ENCODE results near the gene TPI1.
A peak's percentile ranks its signal among the peaks of the same experiment; 100 is the strongest.

The TPI1 gene

GRCh38 chr12:6867413-6868210 lies at the start of gene TPI1:
Gene TPI1 (plus strand): TSS chr12:6867531. CDS start chr12:6867567, 36 bp downstream.
- DNase-seq (ENCODE audit: low spot score) = peak; percentile 98

GRCh38 chr12:6817662-6818157 lies 49.6 kb upstream of the TPI1 start:
- DNase-seq (ENCODE audit: low spot score) = no peak

GRCh38 chr12:6818222-6818621 lies 49.1 kb upstream of the TPI1 start:
- DNase-seq (ENCODE audit: low spot score) = no peak

- DNase-seq (ENCODE audit: low spot score) = no peak
Observed at GRCh38 chr12:6818645-6819044, 48.7 kb upstream of the TPI1 start.

GRCh38 chr12:6819106-6820030 lies 48.0 kb upstream of the TPI1 start:
- no peak for DNase-seq (ENCODE audit: low spot score)

- no peak for DNase-seq (ENCODE audit: low spot score)
Observed at GRCh38 chr12:6820166-6820565, 47.2 kb upstream of the TPI1 start.

GRCh38 chr12:6821591-6822425 lies 45.5 kb upstream of the TPI1 start, which contains the start of gene GPR162:
Gene GPR162 (plus strand): TSS chr12:6821821. CDS start chr12:6823899, 2,078 bp downstream.
- DNase-seq (ENCODE audit: low spot score) = peak; percentile 86

- DNase-seq (ENCODE audit: low spot score) = no peak
Observed at GRCh38 chr12:6822426-6823135, 44.8 kb upstream of the TPI1 start.

GRCh38 chr12:6823182-6824084 lies 43.9 kb upstream of the TPI1 start:
- no peak for DNase-seq (ENCODE audit: low spot score)

GRCh38 chr12:6824085-6824775 lies 43.1 kb upstream of the TPI1 start:
- DNase-seq (ENCODE audit: low spot score) = no peak

GRCh38 chr12:6824901-6825381 lies 42.4 kb upstream of the TPI1 start:
- DNase-seq (ENCODE audit: low spot score) = no peak

- DNase-seq (ENCODE audit: low spot score) = peak; percentile 82
Observed at GRCh38 chr12:6825398-6826124, 41.8 kb upstream of the TPI1 start.

GRCh38 chr12:6826125-6826733 lies 41.1 kb upstream of the TPI1 start:
- DNase-seq (ENCODE audit: low spot score) = no peak

GRCh38 chr12:6826734-6827436 lies 40.4 kb upstream of the TPI1 start:
- no peak for DNase-seq (ENCODE audit: low spot score)

- peak; percentile 89 for DNase-seq (ENCODE audit: low spot score)
Observed at GRCh38 chr12:6827437-6827911, 39.9 kb upstream of the TPI1 start.

GRCh38 chr12:6827982-6828780 lies 39.1 kb upstream of the TPI1 start, which contains the start of gene P3H3:
Gene P3H3 (plus strand): TSS chr12:6828407. CDS start chr12:6828441, 34 bp downstream.
- peak; percentile 72 for DNase-seq (ENCODE audit: low spot score)

Measured in D341Med (cell line).